ENCODE results near the gene PLXNC1.

PLXNC1 gene

GRCh38 chr12:94135896-94136295 lies 12.5 kb upstream of the PLXNC1 start:
- DNase-seq = no peak

GRCh38 chr12:94139816-94140215 lies 8.6 kb upstream of the PLXNC1 start:
- DNase-seq = no peak

- no peak for DNase-seq
These were observed 7.8 kb upstream of the PLXNC1 start for GRCh38 chr12:94140556-94140955.

- no peak for DNase-seq
These were observed 7.2 kb upstream of the PLXNC1 start for GRCh38 chr12:94141004-94141764.

- no peak for DNase-seq
These were observed 6.5 kb upstream of the PLXNC1 start for GRCh38 chr12:94141892-94142291.

- no peak for DNase-seq
These were observed 4.9 kb upstream of the PLXNC1 start for GRCh38 chr12:94143438-94143837.

- DNase-seq = no peak
These were observed 4.4 kb upstream of the PLXNC1 start for GRCh38 chr12:94143951-94144350.

- no peak for DNase-seq
These were observed 3.6 kb upstream of the PLXNC1 start for GRCh38 chr12:94144781-94145180.

- DNase-seq = no peak
These were observed 3.0 kb upstream of the PLXNC1 start for GRCh38 chr12:94145191-94145983.

GRCh38 chr12:94146166-94146936 lies 2.0 kb upstream of the PLXNC1 start:
- no peak for DNase-seq

- no peak for DNase-seq
These were observed 888 bp upstream of the PLXNC1 start for GRCh38 chr12:94147387-94147990.

GRCh38 chr12:94148739-94149118 lies 352 bp downstream of the PLXNC1 start:
- no peak for DNase-seq

GRCh38 chr12:94149119-94149780 lies 873 bp downstream of the PLXNC1 start:
- no peak for DNase-seq

- DNase-seq = no peak
These were observed 1.4 kb downstream of the PLXNC1 start for GRCh38 chr12:94149781-94150239.

GRCh38 chr12:94150240-94151121 lies 2.1 kb downstream of the PLXNC1 start:
- no peak for DNase-seq

GRCh38 chr12:94151582-94151981 lies 3.2 kb downstream of the PLXNC1 start:
- DNase-seq = no peak

GRCh38 chr12:94152292-94153078 lies 4.1 kb downstream of the PLXNC1 start:
- no peak for DNase-seq

- no peak for DNase-seq
These were observed 8.8 kb downstream of the PLXNC1 start for GRCh38 chr12:94157181-94157580.

GRCh38 chr12:94157981-94158411 lies 9.6 kb downstream of the PLXNC1 start:
- no peak for DNase-seq

- DNase-seq = no peak
These were observed 10.3 kb downstream of the PLXNC1 start for GRCh38 chr12:94158666-94159065.

GRCh38 chr12:94162108-94162507 lies 13.7 kb downstream of the PLXNC1 start:
- no peak for DNase-seq

Data from SHP77 treated with DMSO at 0.1 percent for 48 hours (cell line).